WERI-Rb-1 (cell line): ENCODE data around the gene NRP2.

ENCODE experiments used
- DNase-seq: peaks from one replicate; pipeline ENCODE4 v3.0.0-alpha.2; 2020
- H3K27ac ChIP-seq: fragments of 250-450 bp; sonication (Bioruptor Pico); 2 replicates; pipeline ENCODE4 v1.5.1; 2020; ENCODE audit warnings: mild to moderate bottlenecking, moderate library complexity
- H3K27me3 ChIP-seq: fragments of 250-450 bp; sonication (Bioruptor Pico); 2 replicates; pipeline ENCODE4 v1.5.1; 2021; ENCODE audit warnings: mild to moderate bottlenecking, low read depth, moderate library complexity; ENCODE audit not compliant: insufficient read depth, severe bottlenecking
- H3K36me3 ChIP-seq: fragments of 250-450 bp; sonication (Bioruptor Pico); 2 replicates; pipeline ENCODE4 v1.5.1; 2020; ENCODE audit warnings: mild to moderate bottlenecking, moderate library complexity
- H3K4me3 ChIP-seq: 2 replicates; pipeline ENCODE4 v1.5.1; 2011; ENCODE audit warnings: low read depth, mild to moderate bottlenecking, control low read depth, low read length
- H3K9me3 ChIP-seq: fragments of 250-450 bp; sonication (Bioruptor Pico); 2 replicates; pipeline ENCODE4 v1.5.1; 2021; ENCODE audit warnings: mild to moderate bottlenecking, moderate library complexity; ENCODE audit not compliant: severe bottlenecking
- CTCF ChIP-seq: IDR thresholded peaks from 2 replicates; pipeline ENCODE4 v1.5.1; 2011; ENCODE audit warnings: low read depth, mild to moderate bottlenecking, control low read depth, inconsistent platforms, low read length

The NRP2 gene

GRCh38 chr2:205837663-205838062 is 155.4 kb downstream of the NRP2 start:
- Histone ChIP-seq H3K27me3 (no peaks in the 10 kb centered on the region), H3K27ac (no peak overlapping the region), H3K4me3 (no peak overlapping the region), H3K36me3 (no peaks in the 10 kb centered on the region), H3K9me3 (no peaks in the 10 kb centered on the region)
- DNase-seq: no peak
- TF ChIP-seq CTCF: no peak

GRCh38 chr2:205845446-205845845 is 163.1 kb downstream of the NRP2 start:
- H3K27ac ChIP-seq: no peak overlapping the region
- TF ChIP-seq CTCF: no peak
- H3K27me3 ChIP-seq: no peaks in the 10 kb centered on the region
- no peak for DNase-seq
- H3K9me3 ChIP-seq: no peaks in the 10 kb centered on the region
- H3K4me3 ChIP-seq: no peak overlapping the region
- H3K36me3 ChIP-seq: no peaks in the 10 kb centered on the region
